Vagina (tissue), 2 donors: ENCODE data around the gene TRIM33. TPM values are rescaled to one million over a fixed set of nuclear protein-coding genes. Genes with fewer than 3 reads are reported as not detected.
"Not testable (repeated sequence)": the region's sequence is repeated elsewhere in the genome, so short reads cannot be mapped to it uniquely, and the experiment has no call there.

Source experiments
- DNase-seq, 2 donors: peaks; one replicate each; pipeline ENCODE4 v3.0.0-alpha.2; 2017; ENCODE audit errors: extremely low spot score in 2 of 2
- H3K27ac ChIP-seq: fragments of 200-600 bp; sonication (generic); one replicate; pipeline ENCODE4 v1.5.1; 2019
- H3K27me3 ChIP-seq: fragments of 200-600 bp; sonication (generic); one replicate; pipeline ENCODE4 v1.5.1; 2019
- H3K36me3 ChIP-seq, 2 donors: fragments of 200-600 bp; sonication (generic); one replicate each; pipeline ENCODE4 v1.5.1; 2017 to 2019
- H3K4me1 ChIP-seq: fragments of 200-600 bp; sonication (generic); one replicate; pipeline ENCODE4 v1.5.1; 2019
- H3K4me3 ChIP-seq, 2 donors: fragments of 200-600 bp; sonication (generic); 1 replicate in 1 of 2; 2 replicates in 1 of 2; pipeline ENCODE4 v1.5.1; 2016 to 2019
- H3K9me3 ChIP-seq: fragments of 200-600 bp; sonication (generic); one replicate; pipeline ENCODE4 v1.5.1; 2019
- CTCF ChIP-seq, 3 experiments: fragments of 450-650 bp in 2 of 3; fragments of 200-600 bp in 1 of 3; sonication (generic) in 1 of 3; IDR thresholded peaks; one replicate each; pipeline ENCODE4 v1.5.1; 2017 to 2019; ENCODE audit warnings: antibody characterized with exemption in 3 of 3, mild to moderate bottlenecking in 2 of 3, moderate library complexity in 2 of 3
- POLR2A ChIP-seq, 2 donors: fragments of 450-650 bp; IDR thresholded peaks; one replicate each; pipeline ENCODE4 v1.6.1; 2017; ENCODE audit warnings: antibody characterized with exemption in 2 of 2, mild to moderate bottlenecking in 2 of 2, moderate library complexity in 2 of 2
- POLR2AphosphoS5 ChIP-seq, 2 donors: sonication (generic); formaldehyde crosslinking; IDR thresholded peaks; one replicate each; pipeline ENCODE4 v1.9.0; 2017; ENCODE audit warnings: antibody characterized with exemption in 2 of 2, mild to moderate bottlenecking in 2 of 2, low read depth in 1 of 2; ENCODE audit not compliant: insufficient read depth in 1 of 2
- intact Hi-C: fragments of 100-400 bp; cut with DNase I; formaldehyde crosslinking; loops from one replicate; pipeline ENCODE4 v1.15.1; 2023
- total RNA-seq: library from RNA; depleted of rRNA; stranded (reverse); fragments of >200 nt; gene quantifications from one replicate; pipeline ENCODE4 v1.2.3, GENCODE V29; 2016

TRIM33 gene
- total RNA-seq, 1 donor from 2014 or later: 35.8 TPM

GRCh38 chr1:114446198-114446597 is 64.8 kb downstream of the TRIM33 start:
- intact Hi-C loops: no loop called here
- TF ChIP-seq POLR2AphosphoS5 (IDR thresholded peaks at IDR 0.05; ENCODE audit: insufficient read depth in 1 of 2, low read depth in 1 of 2): no peak
- TF ChIP-seq CTCF (IDR thresholded peaks at IDR 0.05): no peak
- TF ChIP-seq POLR2A (IDR thresholded peaks at IDR 0.05): no peak
- Histone ChIP-seq H3K9me3 (no peaks in the 10 kb centered on the region), H3K27me3 (no peaks in the 10 kb centered on the region), H3K27ac (no peak overlapping the region), H3K36me3 (peaks cover 0 to 11% of the 10 kb centered on the region in 2 donors), H3K4me3 (no peak overlapping the region), H3K4me1 (no peaks in the 10 kb centered on the region)
- DNase-seq: no peak

GRCh38 chr1:114443226-114443625 is 67.8 kb downstream of the TRIM33 start:
- H3K4me1 ChIP-seq, H3K4me3 ChIP-seq, H3K9me3 ChIP-seq, H3K27me3 ChIP-seq, intact Hi-C loops, DNase-seq, H3K27ac ChIP-seq: not testable (repeated sequence)
- H3K36me3 ChIP-seq: peaks cover 0 to 20% of the 10 kb centered on the region in 2 donors

- Histone ChIP-seq H3K4me3 (no peak overlapping the region), H3K36me3 (peaks cover 0 to 20% of the 10 kb centered on the region in 2 donors), H3K9me3 (no peaks in the 10 kb centered on the region), H3K27me3 (no peaks in the 10 kb centered on the region), H3K4me1 (no peaks in the 10 kb centered on the region), H3K27ac (no peak overlapping the region)
- intact Hi-C loops: no loop called here
- TF ChIP-seq CTCF (IDR thresholded peaks at IDR 0.05) (no peak), POLR2A (IDR thresholded peaks at IDR 0.05) (no peak), POLR2AphosphoS5 (IDR thresholded peaks at IDR 0.05; ENCODE audit: insufficient read depth in 1 of 2, low read depth in 1 of 2) (no peak)
- no peak for DNase-seq
Measured at GRCh38 chr1:114441332-114441731, 69.7 kb downstream of the TRIM33 start.

GRCh38 chr1:114439369-114439768 is 71.6 kb downstream of the TRIM33 start:
- Histone ChIP-seq H3K9me3 (no peaks in the 10 kb centered on the region), H3K4me3 (no peak overlapping the region), H3K27me3 (no peaks in the 10 kb centered on the region), H3K36me3 (peaks cover 0 to 15% of the 10 kb centered on the region in 2 donors), H3K4me1 (no peaks in the 10 kb centered on the region), H3K27ac (no peak overlapping the region)
- TF ChIP-seq CTCF (IDR thresholded peaks at IDR 0.05) (no peak), POLR2A (IDR thresholded peaks at IDR 0.05) (no peak), POLR2AphosphoS5 (IDR thresholded peaks at IDR 0.05; ENCODE audit: insufficient read depth in 1 of 2, low read depth in 1 of 2) (no peak)
- intact Hi-C loops: no loop called here
- DNase-seq: no peak

GRCh38 chr1:114437812-114438211 is 73.2 kb downstream of the TRIM33 start:
- no peaks in the 10 kb centered on the region for H3K9me3 ChIP-seq
- H3K27ac ChIP-seq: no peak overlapping the region
- no peaks in the 10 kb centered on the region for H3K4me1 ChIP-seq
- no peak for DNase-seq
- peaks cover 0 to 10% of the 10 kb centered on the region in 2 donors for H3K36me3 ChIP-seq
- H3K27me3 ChIP-seq: no peaks in the 10 kb centered on the region
- intact Hi-C loops: no loop called here
- TF ChIP-seq CTCF (IDR thresholded peaks at IDR 0.05): no peak
- TF ChIP-seq POLR2AphosphoS5 (IDR thresholded peaks at IDR 0.05; ENCODE audit: insufficient read depth in 1 of 2, low read depth in 1 of 2): no peak
- TF ChIP-seq POLR2A (IDR thresholded peaks at IDR 0.05): no peak
- no peak overlapping the region for H3K4me3 ChIP-seq

GRCh38 chr1:114436799-114437198 is 74.2 kb downstream of the TRIM33 start:
- DNase-seq: no peak

More at GRCh38 chr1:114436799-114437198, 74.2 kb downstream of the TRIM33 start:
- Histone ChIP-seq H3K36me3 (peaks cover 0 to 19% of the 10 kb centered on the region in 2 donors), H3K4me3 (no peak overlapping the region), H3K27me3 (no peaks in the 10 kb centered on the region), H3K4me1 (no peaks in the 10 kb centered on the region), H3K27ac (no peak overlapping the region), H3K9me3 (no peaks in the 10 kb centered on the region)
- TF ChIP-seq POLR2A (IDR thresholded peaks at IDR 0.05) (no peak), CTCF (IDR thresholded peaks at IDR 0.05) (no peak), POLR2AphosphoS5 (IDR thresholded peaks at IDR 0.05; ENCODE audit: insufficient read depth in 1 of 2, low read depth in 1 of 2) (no peak)
- intact Hi-C loops: no loop called here
